GM19468 (cell line): ENCODE results near the gene THAP6.

Experiments
- ATAC-seq: cut with Tn5 transposase; IDR thresholded peaks from one replicate; pipeline ENCODE4 v1.9.1; 2021; ENCODE audit warnings: mild to moderate bottlenecking, moderate library complexity, moderate number of reproducible peaks; ENCODE audit not compliant: unreplicated experiment; ENCODE audit errors: extremely low read depth

The THAP6 gene

GRCh38 chr4:75565481-75565880 is 51.2 kb downstream of the THAP6 start:
- ATAC-seq: no peak

DNA sequence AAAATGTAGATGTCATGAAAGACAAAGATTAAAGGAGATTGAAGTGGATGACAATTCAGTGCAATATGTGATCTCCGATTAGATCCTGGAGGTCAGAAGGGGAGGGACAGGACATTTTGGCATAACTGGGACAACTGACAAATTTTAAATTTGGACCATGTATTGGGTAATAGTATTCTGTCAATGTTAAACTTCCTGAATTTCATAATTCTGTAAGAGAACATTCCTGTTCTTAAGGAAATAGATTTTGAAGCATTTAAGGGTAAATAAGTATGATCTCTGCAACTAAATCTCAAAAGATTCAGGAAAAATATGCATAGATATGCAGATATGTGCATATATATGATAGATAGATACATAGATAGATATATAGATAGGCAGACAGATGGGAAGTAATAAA is 52.6 kb downstream of the THAP6 start:
- no peak for ATAC-seq

- ATAC-seq: no peak
These were observed 53.5 kb downstream of the THAP6 start for GRCh38 chr4:75567725-75568124.
